ENCODE results near the gene RYR2. TPM values are rescaled to one million over a fixed set of nuclear protein-coding genes. Genes with fewer than 3 reads are reported as not detected.

The RYR2 gene
- total and polyA plus RNA-seq, 8 donors, result 0.25 to 33.5 (median 2.5) TPM

DNA sequence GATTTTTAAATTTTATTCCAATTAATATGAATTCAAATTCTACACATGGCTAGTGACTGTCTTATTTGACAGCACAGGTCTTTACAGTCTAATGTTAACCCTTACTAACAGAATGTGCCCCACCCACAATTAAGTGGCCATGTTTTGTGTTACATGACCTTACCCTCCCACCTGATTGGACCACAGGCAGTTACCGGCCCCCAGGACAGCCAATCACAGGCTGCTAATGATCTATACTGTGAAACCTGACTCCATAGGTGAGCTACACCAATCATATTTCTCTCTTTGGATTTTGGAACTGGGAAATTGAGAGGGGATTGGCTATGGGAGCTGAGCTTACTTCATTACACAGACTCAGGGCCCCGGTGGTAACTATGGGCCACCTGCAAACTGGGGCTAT lies 821.2 kb downstream of the RYR2 start:
- 80 to 93% (median 89%) methylated on average over 2 of the region's 2 CpGs for WGBS, 5 donors
- no peak for TF ChIP-seq POLR2A (IDR thresholded peaks at IDR 0.05)
- no peak for TF ChIP-seq EP300 (IDR thresholded peaks at IDR 0.05)
- TF ChIP-seq POLR2AphosphoS5 (IDR thresholded peaks at IDR 0.05), result no peak
- no peak for TF ChIP-seq CTCF (IDR thresholded peaks at IDR 0.05)
- intact Hi-C loops (cut with DNase I; ENCODE audit: low total_unique reads), result no loop called here

GRCh38 chr1:237864338-237865244 lies 822.6 kb downstream of the RYR2 start:
- Histone ChIP-seq H3K27me3 (no peaks in the 10 kb centered on the region), H3K4me3 (peak overlapping the region in 1 of 4 donors; percentile 1), H3K4me1 (peaks cover 0 to 10% (median 5%) of the 10 kb centered on the region in 4 donors), H3K9me3 (no peaks in the 10 kb centered on the region), H3K27ac (no peak overlapping the region), H3K36me3 (no peaks in the 10 kb centered on the region)
- intact Hi-C loops (cut with DNase I; ENCODE audit: low total_unique reads), result no loop called here
- peak; percentile 78 to 87 for DNase-seq
- no peak for TF ChIP-seq EP300 (IDR thresholded peaks at IDR 0.05)
- TF ChIP-seq CTCF (IDR thresholded peaks at IDR 0.05), result peak in 5 of 7 experiments; percentile 64 to 80 (median 76)
- peak in 1 of 3 donors; percentile 56 for TF ChIP-seq POLR2AphosphoS5 (IDR thresholded peaks at IDR 0.05)
- no peak for TF ChIP-seq POLR2A (IDR thresholded peaks at IDR 0.05)
- WGBS, 5 donors, result 10 to 29% (median 14%) methylated on average over 18 to 25 of the region's 25 CpGs

More for the DNA sequence above, 821.2 kb downstream of the RYR2 start:
- H3K9me3 ChIP-seq, result no peaks in the 10 kb centered on the region
- peaks cover 0 to 9% (median 4%) of the 10 kb centered on the region in 4 donors for H3K4me1 ChIP-seq
- H3K27me3 ChIP-seq, result no peaks in the 10 kb centered on the region
- H3K36me3 ChIP-seq, result no peaks in the 10 kb centered on the region
- H3K27ac ChIP-seq, result no peak overlapping the region
- no peak for DNase-seq
- H3K4me3 ChIP-seq, result no peak overlapping the region

- 59 to 79% (median 75%) methylated on average over 1 of the region's 1 CpG for WGBS, 5 donors
- Histone ChIP-seq H3K4me3 (no peak overlapping the region), H3K9me3 (no peaks in the 10 kb centered on the region), H3K27ac (no peak overlapping the region), H3K4me1 (peaks cover 0 to 10% (median 5%) of the 10 kb centered on the region in 4 donors), H3K36me3 (no peaks in the 10 kb centered on the region), H3K27me3 (no peaks in the 10 kb centered on the region)
- no peak for TF ChIP-seq POLR2AphosphoS5 (IDR thresholded peaks at IDR 0.05)
- no peak for TF ChIP-seq EP300 (IDR thresholded peaks at IDR 0.05)
- no peak for TF ChIP-seq POLR2A (IDR thresholded peaks at IDR 0.05)
- no peak for TF ChIP-seq CTCF (IDR thresholded peaks at IDR 0.05)
- no peak for DNase-seq
- intact Hi-C loops (cut with DNase I; ENCODE audit: low total_unique reads), result no loop called here
Observed at GRCh38 chr1:237867380-237867888, 825.5 kb downstream of the RYR2 start.

- 37 to 56% (median 52%) methylated on average over 4 of the region's 4 CpGs for WGBS, 5 donors
- H3K36me3 ChIP-seq, result no peaks in the 10 kb centered on the region
- intact Hi-C loops (cut with DNase I; ENCODE audit: low total_unique reads), result no loop called here
- peak in 1 of 2 donors; percentile 50 for DNase-seq
- H3K9me3 ChIP-seq, result no peaks in the 10 kb centered on the region
- peaks cover 0 to 10% (median 4%) of the 10 kb centered on the region in 4 donors for H3K4me1 ChIP-seq
- no peak overlapping the region for H3K4me3 ChIP-seq
- TF ChIP-seq CTCF (IDR thresholded peaks at IDR 0.05), result no peak
- no peak for TF ChIP-seq EP300 (IDR thresholded peaks at IDR 0.05)
- TF ChIP-seq POLR2AphosphoS5 (IDR thresholded peaks at IDR 0.05), result no peak
- no peak for TF ChIP-seq POLR2A (IDR thresholded peaks at IDR 0.05)
- H3K27me3 ChIP-seq, result no peaks in the 10 kb centered on the region
- no peak overlapping the region for H3K27ac ChIP-seq
Observed at GRCh38 chr1:237868817-237869600, 827.0 kb downstream of the RYR2 start.
